RWPE2 (cell line): Measurements from ENCODE around the gene KRTAP6-2.
A peak's percentile ranks its signal among the peaks of the same experiment; 100 is the strongest.

Source experiments
- ATAC-seq: fragments of 200-7000 bp; cut with Tn5 transposase; 3 replicates; pipeline ENCODE4 v1.9.1; 2021; ENCODE audit warnings: low read depth
- DNase-seq: peaks from one replicate; pipeline ENCODE4 v3.0.0-alpha.2; 2020; ENCODE audit warnings: low spot score
- H3K27ac ChIP-seq: fragments of 450-650 bp; 2 replicates; pipeline ENCODE4 v1.5.1; 2017; ENCODE audit warnings: mild to moderate bottlenecking; ENCODE audit not compliant: poor library complexity, severe bottlenecking
- H3K27me3 ChIP-seq: fragments of 250-450 bp; sonication (Bioruptor Pico); 2 replicates; pipeline ENCODE4 v1.5.1; 2021; ENCODE audit warnings: mild to moderate bottlenecking, moderate library complexity; ENCODE audit not compliant: insufficient read depth, poor library complexity, severe bottlenecking
- H3K36me3 ChIP-seq: fragments of 250-450 bp; sonication (Bioruptor Pico); 2 replicates; pipeline ENCODE4 v1.5.1; 2020; ENCODE audit warnings: low read depth, mild to moderate bottlenecking, moderate library complexity
- H3K4me1 ChIP-seq: fragments of 250-450 bp; sonication (Bioruptor Pico); 2 replicates; pipeline ENCODE4 v1.5.1; 2021; ENCODE audit warnings: mild to moderate bottlenecking, moderate library complexity; ENCODE audit not compliant: insufficient read depth, poor library complexity, severe bottlenecking
- H3K4me3 ChIP-seq: fragments of 250-450 bp; sonication (Bioruptor Pico); 2 replicates; pipeline ENCODE4 v1.5.1; 2021; ENCODE audit warnings: mild to moderate bottlenecking, moderate library complexity; ENCODE audit not compliant: severe bottlenecking
- H3K9me3 ChIP-seq: fragments of 250-450 bp; sonication (Bioruptor Pico); 2 replicates; pipeline ENCODE4 v1.5.1; 2021; ENCODE audit warnings: mild to moderate bottlenecking, moderate library complexity; ENCODE audit not compliant: severe bottlenecking
- CTCF ChIP-seq: fragments of 450-650 bp; IDR thresholded peaks from one replicate; pipeline ENCODE4 v1.5.1; 2017; ENCODE audit warnings: mild to moderate bottlenecking, moderate library complexity; ENCODE audit not compliant: poor library complexity, severe bottlenecking

The KRTAP6-2 gene

GRCh38 chr21:30629200-30629599, 30.5 kb upstream of the KRTAP6-2 start:
- DNase-seq, result no peak
- no peak overlapping the region for H3K4me3 ChIP-seq
- H3K4me1 ChIP-seq, result no peaks in the 10 kb centered on the region
- no peaks in the 10 kb centered on the region for H3K9me3 ChIP-seq
- H3K36me3 ChIP-seq, result no peaks in the 10 kb centered on the region
- no peak for TF ChIP-seq CTCF
- no peaks in the 10 kb centered on the region for H3K27me3 ChIP-seq
- no peak for ATAC-seq
- no peak overlapping the region for H3K27ac ChIP-seq

- no peak for TF ChIP-seq CTCF
- Histone ChIP-seq H3K9me3 (no peaks in the 10 kb centered on the region), H3K4me1 (no peaks in the 10 kb centered on the region), H3K4me3 (no peak overlapping the region), H3K36me3 (no peaks in the 10 kb centered on the region), H3K27ac (no peak overlapping the region), H3K27me3 (no peaks in the 10 kb centered on the region)
- ATAC-seq (no peak), DNase-seq (no peak)
Measured at GRCh38 chr21:30628109-30628508, 29.4 kb upstream of the KRTAP6-2 start.

- no peaks in the 10 kb centered on the region for H3K9me3 ChIP-seq
- H3K27me3 ChIP-seq, result no peaks in the 10 kb centered on the region
- DNase-seq, result no peak
- no peak for TF ChIP-seq CTCF
- no peak overlapping the region for H3K4me3 ChIP-seq
- H3K27ac ChIP-seq, result no peak overlapping the region
- H3K36me3 ChIP-seq, result no peaks in the 10 kb centered on the region
- no peak for ATAC-seq
- peaks cover 13% of the 10 kb centered on the region for H3K4me1 ChIP-seq
Measured at GRCh38 chr21:30625449-30626165, 26.9 kb upstream of the KRTAP6-2 start.

- no peak overlapping the region for H3K4me3 ChIP-seq
- H3K4me1 ChIP-seq, result peaks cover 23% of the 10 kb centered on the region
- ATAC-seq (no peak), DNase-seq (no peak)
- no peak for TF ChIP-seq CTCF
- H3K27me3 ChIP-seq, result no peaks in the 10 kb centered on the region
- no peak overlapping the region for H3K27ac ChIP-seq
- no peaks in the 10 kb centered on the region for H3K9me3 ChIP-seq
- no peaks in the 10 kb centered on the region for H3K36me3 ChIP-seq
Measured at GRCh38 chr21:30623362-30623761, 24.7 kb upstream of the KRTAP6-2 start.

- Histone ChIP-seq H3K9me3 (no peaks in the 10 kb centered on the region), H3K27me3 (no peaks in the 10 kb centered on the region), H3K4me1 (peaks cover 23% of the 10 kb centered on the region), H3K4me3 (no peak within 1 kb of the TSS), H3K36me3 (no peaks in the 10 kb centered on the region), H3K27ac (peak within 1 kb of the TSS; percentile 86)
- DNase-seq (no peak), ATAC-seq (no peak)
- no peak for TF ChIP-seq CTCF
Measured at GRCh38 chr21:30620522-30620921, 21.8 kb upstream of the KRTAP6-2 start, which contains the start of gene KRTAP20-4. KRTAP20-4 (plus strand) TSS chr21:30620627.
